Head of caudate nucleus (tissue), 42 donors: ENCODE results near the gene DCTN2.
"Not testable (repeated sequence)": the region's sequence is repeated elsewhere in the genome, so short reads cannot be mapped to it uniquely, and the experiment has no call there.

ENCODE experiments used
- DNase-seq, 42 donors: peaks; one replicate each; pipeline versions ENCODE4 v3.0.0 to v3.0.0-alpha.2; 2020 to 2021; ENCODE audit warnings: mixed read lengths in 7 of 42
- intact Hi-C: fragments of 100-400 bp; cut with DNase I; formaldehyde crosslinking; loops from one replicate; pipeline ENCODE4 v1.15.0; 2022

The DCTN2 gene

DNA sequence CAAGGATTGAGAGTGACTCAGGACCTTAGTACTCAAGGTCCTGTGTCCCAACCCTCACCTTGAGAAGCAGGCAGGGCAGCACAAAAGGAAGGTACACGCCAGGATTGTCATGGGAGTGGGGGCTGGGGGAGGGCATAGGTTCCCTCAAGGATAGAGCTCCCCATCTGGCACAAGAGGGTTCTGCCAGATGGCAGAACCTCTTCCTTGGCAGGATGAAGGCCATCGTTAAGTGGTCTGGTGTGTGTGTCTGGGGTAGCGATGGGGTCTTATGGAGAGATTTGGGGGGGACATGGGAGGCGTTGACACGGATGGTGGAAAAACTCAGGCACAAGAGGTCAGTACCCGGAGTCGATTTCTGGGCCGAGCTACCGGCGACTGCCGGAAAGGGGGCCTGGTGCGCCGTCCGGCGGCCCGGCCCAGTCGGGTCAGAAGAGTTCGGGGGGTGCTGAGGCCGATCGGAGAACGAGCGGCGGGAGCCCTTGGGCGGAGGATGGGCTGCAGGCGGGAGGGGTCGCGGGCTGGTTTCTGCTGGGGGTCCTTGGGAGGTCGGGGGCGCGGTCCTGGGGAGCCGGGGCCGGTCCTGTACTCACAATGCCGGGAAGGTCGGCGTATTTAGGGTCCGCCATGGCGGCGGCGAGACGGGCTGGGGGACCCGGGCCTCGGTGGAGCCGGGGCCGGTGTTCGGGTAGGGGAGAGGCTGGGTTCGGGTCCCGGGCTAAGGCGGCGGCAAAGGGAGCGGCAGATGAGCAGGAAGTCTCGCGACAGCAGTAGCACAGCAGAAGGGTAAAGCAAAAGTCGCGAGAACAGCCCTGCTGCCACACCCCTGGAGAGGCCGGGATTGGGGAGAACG, at the start of gene DCTN2:
TSS of gene DCTN2 (minus strand) at position 755 of the 850 bp plus-strand sequence. CDS start at position 626, 129 bp downstream.
- intact Hi-C loops: no loop called here

DNA sequence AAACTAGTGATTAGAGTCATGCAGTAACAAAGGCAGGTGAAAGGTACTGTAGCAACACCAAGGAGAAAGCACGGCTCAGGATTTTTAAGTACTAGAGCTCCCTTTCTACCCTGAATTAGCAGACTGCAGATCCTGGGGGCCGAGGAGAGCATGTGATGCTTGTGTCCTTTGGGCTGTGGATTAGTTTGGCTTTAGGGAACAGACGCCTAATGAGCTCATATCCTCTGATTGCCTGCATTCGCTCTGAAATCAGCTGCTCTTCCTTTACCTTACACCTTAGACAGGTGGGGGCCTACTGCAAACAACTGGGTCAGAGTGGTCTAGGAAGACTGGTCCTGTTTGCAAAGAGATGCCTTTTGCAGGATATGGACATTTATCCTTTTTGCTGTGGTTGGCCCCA, 46.2 kb upstream of the DCTN2 start:
- no peak for DNase-seq

More for the DNA sequence above, at the start of gene DCTN2:
- peak in 40 of 42 donors; percentile 87 to 99 (median 97) for DNase-seq

DNA sequence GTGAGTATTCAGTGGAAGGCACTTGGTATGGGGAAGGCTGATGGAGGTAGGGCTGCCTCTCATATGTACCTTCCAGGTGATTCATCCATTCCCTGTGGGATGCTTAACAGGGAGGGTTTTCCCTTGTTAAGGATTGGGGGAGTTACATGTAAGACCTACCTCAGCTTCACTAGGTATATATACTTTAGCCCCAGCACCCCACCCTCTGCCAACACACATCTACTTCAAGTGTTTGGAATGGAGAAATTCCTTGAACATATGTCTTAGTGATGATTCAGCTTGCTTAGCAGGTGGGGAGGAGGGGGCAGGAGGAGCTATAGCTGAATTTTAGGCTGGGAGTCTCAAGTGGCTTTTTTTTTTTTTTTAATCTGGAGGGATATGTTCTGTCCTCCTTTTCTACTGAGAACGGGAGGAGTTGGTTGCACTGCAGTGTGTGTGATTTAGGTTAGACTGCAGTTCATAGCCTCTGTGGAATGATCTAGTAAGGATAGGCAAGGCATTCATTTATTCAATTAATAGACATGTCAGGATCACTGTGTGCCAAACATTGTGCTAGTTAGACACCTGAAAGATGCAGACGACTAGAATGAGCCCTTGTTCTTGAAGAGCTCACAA, 45.7 kb upstream of the DCTN2 start:
- intact Hi-C loops: no loop called here
- DNase-seq: peak in 21 of 42 donors; percentile 33 to 82 (median 62)

More for the DNA sequence above, 46.2 kb upstream of the DCTN2 start:
- intact Hi-C loops: no loop called here

DNA sequence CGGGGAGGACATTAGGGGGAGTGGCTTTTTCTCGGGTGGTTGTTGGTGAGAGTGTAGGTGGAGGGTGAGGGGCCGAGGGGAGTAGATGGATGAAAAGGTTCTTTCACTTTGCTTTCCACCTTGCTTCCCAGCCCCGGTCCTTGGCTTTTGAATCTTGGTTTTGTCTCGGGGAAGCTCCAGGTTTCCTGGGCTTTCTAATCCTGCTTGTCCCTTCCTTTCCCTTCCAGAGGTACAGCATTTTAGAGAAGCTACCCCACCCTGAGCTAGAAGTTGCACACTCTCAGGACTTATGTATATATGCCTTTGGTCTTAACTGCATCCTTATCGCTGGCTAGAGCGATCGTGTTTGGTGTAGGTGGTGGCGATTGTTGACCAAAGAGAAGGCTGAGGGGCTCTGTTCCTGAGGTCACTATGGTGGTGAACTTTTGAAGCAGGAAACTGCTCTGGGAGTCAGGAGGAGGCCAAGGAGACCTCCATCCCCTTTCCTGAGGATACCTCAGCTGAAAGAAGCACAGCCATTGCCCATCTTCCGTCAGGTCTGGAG, 44.9 kb upstream of the DCTN2 start:
- intact Hi-C loops: no loop called here
- peak in 1 of 42 donors; percentile 56 for DNase-seq

DNA sequence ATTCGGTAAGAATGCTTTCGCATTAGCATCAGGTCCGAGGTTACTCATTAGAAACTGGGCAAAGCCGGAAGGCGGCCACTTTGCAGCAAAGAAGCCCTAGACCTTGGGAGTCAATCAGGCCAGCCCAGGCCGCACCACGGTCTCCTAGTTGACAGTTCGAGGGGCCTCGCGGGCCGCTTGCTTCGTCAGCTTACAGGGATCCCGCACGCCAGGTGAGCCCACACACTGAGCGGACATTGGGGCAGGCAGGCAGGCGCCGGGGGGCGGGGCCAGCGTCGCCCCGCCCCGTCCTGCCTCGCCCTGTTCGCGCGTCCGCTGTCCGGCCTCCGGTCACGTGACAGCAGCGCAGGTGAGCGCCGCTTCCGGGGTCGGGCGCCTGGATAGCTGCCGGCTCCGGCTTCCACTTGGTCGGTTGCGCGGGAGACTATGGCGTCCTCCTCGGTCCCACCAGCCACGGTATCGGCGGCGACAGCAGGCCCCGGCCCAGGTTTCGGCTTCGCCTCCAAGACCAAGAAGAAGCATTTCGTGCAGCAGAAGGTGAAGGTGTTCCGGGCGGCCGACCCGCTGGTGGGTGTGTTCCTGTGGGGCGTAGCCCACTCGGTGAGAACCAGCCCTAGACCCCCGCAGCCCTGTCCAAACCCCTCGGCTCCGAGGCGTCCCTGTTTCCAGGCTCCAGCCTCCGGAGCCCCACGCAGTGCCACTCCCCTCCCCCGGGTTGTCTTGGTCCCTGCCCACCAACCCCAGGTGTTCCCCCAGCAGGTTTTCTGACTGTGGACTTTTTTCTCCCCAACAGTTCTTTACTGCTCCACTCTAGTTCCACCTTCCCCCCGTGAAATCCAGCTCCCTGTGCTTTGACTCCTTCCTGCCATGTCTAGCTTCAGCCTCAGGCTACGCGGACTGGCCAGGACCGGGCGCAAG, 44.1 kb upstream of the DCTN2 start, which contains the start of gene PIP4K2C:
TSS of gene PIP4K2C (plus strand) at position 329 of the 918 bp plus-strand sequence. CDS start at position 427, 98 bp downstream.
- peak; percentile 40 to 91 (median 80) for DNase-seq

DNA sequence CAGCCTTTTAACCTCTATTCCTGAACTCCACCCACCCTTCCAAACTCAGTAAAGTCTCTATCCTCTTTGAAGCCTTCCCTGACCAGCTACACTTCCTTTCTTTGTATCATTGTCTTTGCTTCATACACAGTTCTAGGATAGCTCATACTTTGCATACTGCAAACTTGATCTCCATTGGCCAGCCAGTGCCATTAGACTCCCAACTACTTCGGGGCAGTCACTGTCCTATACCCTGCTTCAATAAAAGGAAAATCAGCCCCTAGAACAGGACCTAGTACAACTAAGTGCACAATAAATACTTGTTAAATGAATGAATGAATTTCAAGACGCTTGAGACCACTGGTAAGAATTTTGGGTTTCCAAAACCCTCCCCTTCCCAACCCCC, 43.5 kb upstream of the DCTN2 start:
- no peak for DNase-seq
- intact Hi-C loops: no loop called here

More for the DNA sequence above, 44.1 kb upstream of the DCTN2 start, which contains the start of gene PIP4K2C:
- intact Hi-C loops: no loop called here

DNA sequence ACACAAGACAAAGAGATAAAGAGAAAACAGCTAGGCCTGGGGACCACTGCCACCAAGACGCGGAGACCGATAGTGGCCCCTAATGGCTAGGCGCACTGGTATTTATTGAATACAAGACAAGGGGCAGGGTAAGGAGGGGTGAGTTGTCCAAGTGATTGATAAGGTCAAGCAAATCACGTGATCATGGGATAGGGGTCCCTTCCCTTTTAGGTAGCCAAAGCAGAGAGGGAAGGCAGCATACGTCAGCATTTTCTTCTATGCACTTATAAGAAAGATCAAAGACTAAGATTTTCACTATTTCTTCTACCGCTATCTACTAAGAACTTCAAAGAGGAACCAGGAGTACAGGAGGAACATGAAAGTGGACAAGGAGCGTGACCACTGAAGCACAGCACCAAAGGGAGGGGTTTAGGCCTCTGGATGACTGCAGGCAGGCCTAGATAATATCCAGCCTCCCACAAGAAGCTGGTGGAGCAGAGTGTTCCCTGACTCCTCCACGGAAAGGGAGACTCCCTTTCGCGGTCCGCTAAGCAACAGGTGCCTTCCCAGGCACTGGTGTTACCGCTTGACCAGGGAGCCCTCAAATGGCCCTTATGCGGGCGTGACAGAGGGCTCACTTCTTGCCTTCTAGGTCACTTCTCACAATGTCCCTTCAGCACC, 42.1 kb upstream of the DCTN2 start:
- intact Hi-C loops, DNase-seq: not testable (repeated sequence)

DNA sequence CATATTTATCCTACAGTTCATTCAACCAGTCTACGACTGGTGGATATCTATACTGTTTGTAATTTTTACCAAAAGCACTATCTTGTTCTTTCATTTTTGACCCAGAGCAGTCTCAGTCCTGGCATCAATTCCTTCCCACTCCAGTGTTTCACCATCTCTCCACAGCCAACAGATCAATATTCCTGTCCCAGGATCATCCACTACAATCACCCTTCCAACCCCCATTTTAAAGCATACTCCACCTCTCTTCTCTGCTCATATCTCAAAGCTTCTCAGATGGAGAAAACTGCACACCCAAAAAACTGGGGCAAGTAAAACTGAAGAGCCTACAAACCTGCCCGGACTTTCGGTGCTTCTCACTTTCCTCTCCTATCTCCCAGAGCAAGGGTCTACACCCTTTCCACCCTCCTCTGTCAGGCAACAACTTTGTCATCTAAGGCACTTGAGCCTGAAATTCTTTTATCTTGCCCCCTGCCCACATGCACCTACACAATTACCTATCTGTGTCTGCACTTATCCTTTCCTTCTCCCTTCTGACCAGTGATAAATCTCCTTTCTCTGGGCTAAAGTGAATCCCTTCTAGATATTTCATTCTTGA, 39.9 kb upstream of the DCTN2 start:
- no peak for DNase-seq
- intact Hi-C loops: no loop called here

DNA sequence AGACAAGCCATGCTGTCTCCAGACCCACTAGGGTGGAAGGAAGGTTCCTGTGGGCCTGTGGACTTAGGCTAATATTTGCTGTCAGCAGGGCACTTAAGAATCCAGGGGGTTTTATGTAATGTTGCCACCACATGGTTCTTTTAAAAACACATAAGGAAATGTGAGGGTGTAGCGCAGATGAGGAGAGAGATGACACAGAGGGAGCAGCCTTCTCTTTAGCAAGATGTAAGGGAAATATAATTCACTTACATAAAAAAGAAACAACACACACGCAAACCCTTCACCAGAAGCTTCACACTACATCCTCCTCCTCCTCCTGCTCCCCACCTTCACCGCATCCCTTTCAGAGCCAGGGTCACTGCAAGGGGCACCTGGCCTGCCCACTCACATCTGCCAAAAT, 39.1 kb upstream of the DCTN2 start:
- intact Hi-C loops: no loop called here
- DNase-seq: peak in 4 of 42 donors; percentile 24 to 55 (median 44)

DNA sequence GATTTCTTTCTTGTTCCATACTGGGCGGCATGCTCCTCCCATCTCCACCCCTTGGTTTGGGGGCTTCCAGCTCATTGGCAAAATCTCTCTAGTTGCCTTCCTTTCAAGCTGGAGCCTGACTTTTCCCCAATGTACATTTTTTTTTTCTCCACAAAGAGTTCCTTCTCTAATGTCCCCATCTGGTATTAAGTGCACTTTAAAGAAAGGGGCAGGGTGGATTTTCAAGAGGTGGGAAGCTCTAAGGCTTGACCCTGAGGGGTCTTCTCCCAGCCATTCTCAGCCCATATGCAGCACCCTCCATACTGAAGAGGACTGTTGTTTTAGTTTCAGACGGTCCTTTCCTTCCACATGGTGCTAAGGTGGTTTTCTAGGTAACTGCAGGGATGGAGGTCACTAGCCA, 38.2 kb upstream of the DCTN2 start:
- intact Hi-C loops: no loop called here
- no peak for DNase-seq

DNA sequence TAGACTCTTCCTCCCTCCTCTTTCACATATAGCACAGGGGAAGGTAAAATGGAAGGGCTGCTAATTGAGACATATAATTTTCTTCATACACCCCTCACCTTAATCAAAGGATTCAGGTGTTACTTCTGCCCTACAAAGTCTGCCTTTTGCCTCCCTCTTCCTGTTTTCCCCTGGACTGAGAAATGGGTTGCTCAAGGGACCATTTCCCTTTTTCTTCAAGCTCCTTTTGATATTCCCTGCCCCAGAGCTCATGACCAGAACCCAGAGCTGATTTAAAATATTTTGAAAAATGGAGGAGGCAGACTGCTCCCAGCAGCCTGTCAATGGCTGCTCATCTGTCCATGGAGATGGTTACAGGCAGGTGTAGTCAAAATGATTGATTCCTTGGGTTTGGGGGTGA, 37.7 kb upstream of the DCTN2 start:
- intact Hi-C loops: loop anchor here (5.0 kb wide), 1 partner anchor 38 kb away; no protein-coding TSS in a partner anchor
- no peak for DNase-seq

DNA sequence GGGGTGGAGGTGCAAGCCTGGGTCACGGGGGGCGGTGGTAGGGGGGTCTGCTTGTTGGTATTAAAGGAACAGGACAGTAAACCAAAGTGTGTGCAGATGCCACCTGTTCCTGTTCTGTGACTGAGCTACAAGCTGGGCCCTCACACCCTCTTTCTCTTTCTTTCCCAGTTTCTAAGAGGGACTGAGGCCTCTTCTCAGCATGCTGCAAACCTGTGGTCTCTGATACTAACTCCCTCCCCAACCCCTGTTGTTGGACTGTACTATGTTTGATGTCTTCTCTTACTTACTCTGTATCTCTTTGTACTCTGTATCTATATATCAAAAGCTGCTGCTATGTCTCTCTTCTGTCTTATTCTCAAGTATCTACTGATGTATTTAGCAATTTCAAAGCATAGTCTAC, 37.1 kb upstream of the DCTN2 start:
- DNase-seq: no peak
- intact Hi-C loops: loop anchor here (5.0 kb wide), 1 partner anchor 38 kb away; no protein-coding TSS in a partner anchor

DNA sequence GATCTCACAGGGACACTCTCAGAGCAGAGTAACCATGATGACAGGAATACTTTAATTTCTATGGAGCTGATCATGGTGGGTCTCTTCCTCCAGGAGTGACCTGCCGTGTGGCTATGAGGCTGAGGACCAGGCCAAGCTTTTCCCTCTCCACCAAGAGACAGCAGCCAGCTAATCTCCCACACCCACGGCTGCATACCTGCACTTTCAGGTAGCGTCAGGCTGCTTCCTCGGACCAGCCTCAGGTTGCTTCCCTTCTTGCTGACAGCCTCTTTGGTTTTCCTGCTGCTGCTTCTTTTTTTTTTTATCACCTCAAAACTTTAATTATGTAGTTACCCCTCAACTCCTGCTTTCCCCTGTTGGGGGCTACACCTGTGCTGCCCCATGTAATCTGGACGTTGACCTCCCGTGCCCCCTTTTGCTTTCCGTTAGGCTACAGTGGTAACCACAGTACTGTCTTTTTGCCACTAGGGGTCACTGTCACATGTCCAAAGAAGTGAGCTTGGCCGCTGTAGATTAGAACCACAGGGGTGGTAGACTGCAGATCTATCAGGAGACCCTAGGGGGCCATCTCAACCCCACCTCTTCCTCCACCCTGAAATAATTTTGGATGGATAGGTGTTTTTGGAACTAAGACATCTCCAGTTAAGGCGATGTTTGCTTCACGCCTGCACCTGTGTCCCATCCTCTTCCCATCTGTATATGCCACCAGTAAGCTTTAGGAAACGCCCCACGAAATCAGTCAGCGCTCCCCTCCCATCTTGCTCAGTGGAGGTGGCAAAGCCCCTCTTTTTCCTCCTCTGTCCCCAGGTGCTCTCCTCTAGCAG, 36.2 kb upstream of the DCTN2 start:
- intact Hi-C loops: loop anchor here (5.0 kb wide), 1 partner anchor 39 kb away; no protein-coding TSS in a partner anchor
- DNase-seq: peak in 40 of 42 donors; percentile 23 to 90 (median 74)

DNA sequence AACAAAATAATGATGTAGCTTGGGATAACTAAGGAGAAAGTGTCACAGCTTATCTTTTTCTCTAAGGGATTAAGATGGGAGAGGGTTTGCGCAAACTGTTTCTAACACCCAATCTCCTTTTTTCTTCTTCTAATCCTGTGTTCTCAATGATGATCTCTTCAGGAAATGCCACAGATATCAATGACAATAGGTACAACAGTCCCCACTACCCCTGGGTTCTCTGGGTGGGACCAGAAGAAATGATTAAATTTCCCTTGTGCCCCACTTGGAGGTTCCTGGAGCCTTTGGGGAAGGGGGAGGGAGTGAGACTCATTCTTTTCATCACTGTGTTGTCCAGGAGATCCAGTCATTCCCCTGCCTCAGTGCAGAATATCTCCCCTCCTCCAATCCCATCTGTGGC, 35.4 kb upstream of the DCTN2 start:
- intact Hi-C loops: loop anchor here (5.0 kb wide), 1 partner anchor 40 kb away; no protein-coding TSS in a partner anchor
- DNase-seq: no peak

DNA sequence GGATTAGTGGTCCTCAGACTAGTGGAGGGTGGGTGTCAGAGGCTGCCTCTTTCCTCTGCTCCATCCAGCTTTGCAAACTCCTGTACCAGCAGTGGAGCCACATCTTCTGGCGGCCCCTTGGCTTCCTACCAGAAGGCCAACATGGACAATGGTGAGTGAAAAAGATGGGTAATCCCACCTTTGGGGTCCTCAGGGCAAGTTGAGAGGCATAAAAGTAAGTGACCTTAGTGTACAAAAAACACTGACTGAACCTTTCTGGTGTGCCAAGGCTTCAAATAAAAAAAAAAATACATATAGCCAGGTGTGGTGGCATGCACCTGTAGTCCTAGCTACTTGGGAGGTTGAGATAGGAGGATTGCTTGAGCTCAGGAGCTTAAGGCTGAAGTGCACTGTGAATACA, 34.8 kb upstream of the DCTN2 start:
- no peak for DNase-seq

DNA sequence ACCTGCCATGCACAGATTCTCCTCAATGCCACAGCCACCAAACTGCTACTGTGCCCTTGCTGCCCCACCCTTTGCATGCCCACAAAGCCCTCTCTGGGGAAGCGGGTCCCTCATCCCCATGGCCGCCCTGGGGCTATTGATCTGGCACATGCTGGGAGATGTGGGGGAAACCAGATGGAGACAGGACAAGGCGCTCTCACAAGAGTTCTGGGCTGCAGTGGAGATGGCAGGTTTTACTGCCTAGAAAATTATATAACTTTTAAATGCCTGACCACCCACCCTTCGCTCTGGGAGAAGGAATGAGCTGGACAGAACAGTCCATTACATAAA, 33.4 kb upstream of the DCTN2 start:
- intact Hi-C loops: loop anchor here (5.0 kb wide), 1 partner anchor 42 kb away; no protein-coding TSS in a partner anchor
- peak in 1 of 42 donors; percentile 24 for DNase-seq

More for the DNA sequence above, 34.8 kb upstream of the DCTN2 start:
- intact Hi-C loops: loop anchor here (5.0 kb wide), 1 partner anchor 40 kb away; no protein-coding TSS in a partner anchor
